NCI-H510A treated with DMSO at 0.1 percent for 48 hours (cell line): Measurements from ENCODE around the gene PPEF2.
A peak's percentile ranks its signal among the peaks of the same experiment; 100 is the strongest.

Source experiments
- DNase-seq: peaks from one replicate; lab custom pipeline; 2025; lab: John Stamatoyannopoulos, UW

Gene PPEF2

GRCh38 chr4:75831856-75832405 lies 70.3 kb downstream of the PPEF2 start:
- DNase-seq: peak; percentile 74

- no peak for DNase-seq
Measured at GRCh38 chr4:75830906-75831305, 71.3 kb downstream of the PPEF2 start.

GRCh38 chr4:75823812-75824211 lies 78.4 kb downstream of the PPEF2 start:
- no peak for DNase-seq

- no peak for DNase-seq
Measured at GRCh38 chr4:75822416-75822815, 79.8 kb downstream of the PPEF2 start.

- no peak for DNase-seq
Measured at GRCh38 chr4:75821966-75822365, 80.3 kb downstream of the PPEF2 start.

- DNase-seq: no peak
Measured at GRCh38 chr4:75821216-75821615, 81.0 kb downstream of the PPEF2 start.

GRCh38 chr4:75820676-75821075 lies 81.6 kb downstream of the PPEF2 start:
- DNase-seq: no peak

- no peak for DNase-seq
Measured at GRCh38 chr4:75820197-75820596, 82.1 kb downstream of the PPEF2 start.

GRCh38 chr4:75819121-75819520 lies 83.1 kb downstream of the PPEF2 start:
- DNase-seq: no peak

- DNase-seq: no peak
Measured at GRCh38 chr4:75817901-75818300, 84.4 kb downstream of the PPEF2 start.
